HG02759 (cell line): ENCODE results near the gene TEP1.
"Not testable (repeated sequence)": the region's sequence is repeated elsewhere in the genome, so short reads cannot be mapped to it uniquely, and the experiment has no call there.

Source experiments
- ATAC-seq: cut with Tn5 transposase; IDR thresholded peaks from one replicate; pipeline ENCODE4 v1.9.1; 2021; ENCODE audit warnings: mild to moderate bottlenecking, moderate library complexity; ENCODE audit not compliant: unreplicated experiment

Gene TEP1

DNA sequence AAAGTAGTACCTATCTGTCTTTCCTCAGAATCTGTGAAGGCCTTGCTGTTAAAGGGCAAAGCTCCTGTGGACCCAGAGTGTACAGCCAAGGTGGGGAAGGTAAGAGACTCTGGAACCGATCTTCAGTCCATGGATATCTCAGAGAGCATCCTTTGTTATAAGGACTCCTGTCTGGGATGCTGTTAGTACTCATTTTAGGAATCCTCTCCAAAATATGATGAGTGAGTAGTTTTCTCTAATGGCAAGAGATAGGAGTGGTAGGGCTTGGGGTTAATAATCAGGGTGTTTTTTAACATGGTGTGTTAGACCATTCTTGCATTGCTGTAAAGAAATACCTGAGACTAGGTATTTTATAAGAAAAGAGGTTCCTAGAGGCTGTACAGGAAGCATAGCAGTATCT is 67.9 kb downstream of the TEP1 start:
- ATAC-seq = no peak

DNA sequence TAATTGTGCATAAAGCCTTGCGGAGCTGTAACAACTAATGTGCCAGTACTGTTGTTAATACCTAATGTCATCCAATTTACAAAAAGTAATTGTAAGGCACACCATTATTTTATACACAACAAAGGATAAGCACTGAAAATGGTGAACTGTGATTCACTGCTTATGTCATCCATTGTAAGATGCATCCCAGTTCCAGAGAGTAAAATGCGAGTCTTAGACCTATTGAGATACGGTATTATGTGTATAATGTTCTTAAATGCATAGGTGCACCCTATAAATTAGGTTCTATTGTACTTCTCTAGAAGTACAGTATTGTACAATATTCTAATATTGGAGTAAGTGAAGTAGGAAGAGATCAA is 69.5 kb downstream of the TEP1 start:
- ATAC-seq = no peak

- peak; percentile 93 for ATAC-seq
Measured at GRCh38 chr14:20343092-20343861, 70.0 kb downstream of the TEP1 start, which contains the start of gene PARP2. Gene PARP2, plus strand, starts transcription at chr14:20343635. Its CDS starts 7 bp downstream, at chr14:20343642.

GRCh38 chr14:20341646-20342045 is 71.7 kb downstream of the TEP1 start:
- no peak for ATAC-seq

GRCh38 chr14:20341032-20341431 is 72.3 kb downstream of the TEP1 start:
- not testable (repeated sequence) for ATAC-seq

GRCh38 chr14:20334017-20334416 is 79.3 kb downstream of the TEP1 start:
- ATAC-seq = no peak

GRCh38 chr14:20333494-20333841 is 79.8 kb downstream of the TEP1 start:
- no peak for ATAC-seq

DNA sequence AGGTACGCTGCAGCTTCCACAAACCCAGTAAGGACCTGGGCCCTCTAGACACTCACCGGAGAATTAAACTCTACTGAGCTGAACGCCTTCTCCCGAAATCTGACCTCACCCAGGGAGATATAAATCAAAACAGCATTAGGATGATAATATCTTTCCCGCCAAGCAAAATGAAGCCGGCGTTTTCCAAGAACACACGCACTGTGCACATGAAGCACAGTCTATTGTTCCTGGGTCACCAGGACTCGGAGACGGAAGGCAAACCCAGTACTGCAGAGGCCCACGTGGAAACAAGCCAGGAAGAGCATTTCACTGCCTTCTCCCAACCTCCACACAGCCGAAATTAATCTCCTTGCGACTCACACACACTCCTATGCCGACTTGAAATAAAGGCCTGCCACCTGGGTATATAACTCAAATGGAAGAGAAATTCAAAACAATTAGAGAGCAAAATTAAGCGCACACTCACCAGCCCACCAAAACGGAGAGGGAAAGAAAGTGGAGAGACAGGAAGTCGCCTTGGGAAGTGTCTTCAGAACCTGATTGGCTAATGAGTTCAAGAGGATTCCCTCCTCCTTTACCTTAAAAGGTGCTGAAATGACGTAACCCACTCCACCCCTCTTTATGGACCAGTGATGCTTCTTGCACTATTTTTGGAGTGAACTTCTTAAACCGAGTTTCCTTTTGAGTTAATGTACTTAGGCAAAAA is 80.4 kb downstream of the TEP1 start, which contains the start of gene CCNB1IP1:
Gene CCNB1IP1, minus strand, starts transcription at position 492 of the 706 bp plus-strand sequence. CDS start 16,756 bp downstream, outside the sequence.
- ATAC-seq = peak; percentile 98

GRCh38 chr14:20332431-20332787 is 80.9 kb downstream of the TEP1 start:
- ATAC-seq = no peak

GRCh38 chr14:20331053-20331613 is 82.2 kb downstream of the TEP1 start:
- no peak for ATAC-seq

- ATAC-seq = no peak
Measured at GRCh38 chr14:20329355-20329754, 83.9 kb downstream of the TEP1 start.

DNA sequence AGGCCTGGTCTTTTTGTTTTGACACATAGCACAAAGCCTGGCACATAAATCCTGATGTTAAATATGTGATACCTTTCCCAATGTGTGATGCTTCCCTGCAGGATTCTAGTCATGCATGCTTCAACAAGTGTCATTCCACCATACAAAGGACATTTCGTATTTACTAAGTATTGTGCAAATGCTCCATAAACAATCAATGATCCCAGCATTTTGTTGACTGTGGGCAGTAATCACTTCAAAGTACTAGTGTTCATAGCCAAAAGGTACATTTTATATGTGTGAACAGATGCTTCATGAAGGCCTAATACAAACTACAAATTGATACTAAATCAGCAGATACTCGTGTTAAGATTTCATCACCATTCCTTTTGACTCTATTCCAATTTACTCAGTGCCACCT is 84.6 kb downstream of the TEP1 start:
- ATAC-seq = no peak

DNA sequence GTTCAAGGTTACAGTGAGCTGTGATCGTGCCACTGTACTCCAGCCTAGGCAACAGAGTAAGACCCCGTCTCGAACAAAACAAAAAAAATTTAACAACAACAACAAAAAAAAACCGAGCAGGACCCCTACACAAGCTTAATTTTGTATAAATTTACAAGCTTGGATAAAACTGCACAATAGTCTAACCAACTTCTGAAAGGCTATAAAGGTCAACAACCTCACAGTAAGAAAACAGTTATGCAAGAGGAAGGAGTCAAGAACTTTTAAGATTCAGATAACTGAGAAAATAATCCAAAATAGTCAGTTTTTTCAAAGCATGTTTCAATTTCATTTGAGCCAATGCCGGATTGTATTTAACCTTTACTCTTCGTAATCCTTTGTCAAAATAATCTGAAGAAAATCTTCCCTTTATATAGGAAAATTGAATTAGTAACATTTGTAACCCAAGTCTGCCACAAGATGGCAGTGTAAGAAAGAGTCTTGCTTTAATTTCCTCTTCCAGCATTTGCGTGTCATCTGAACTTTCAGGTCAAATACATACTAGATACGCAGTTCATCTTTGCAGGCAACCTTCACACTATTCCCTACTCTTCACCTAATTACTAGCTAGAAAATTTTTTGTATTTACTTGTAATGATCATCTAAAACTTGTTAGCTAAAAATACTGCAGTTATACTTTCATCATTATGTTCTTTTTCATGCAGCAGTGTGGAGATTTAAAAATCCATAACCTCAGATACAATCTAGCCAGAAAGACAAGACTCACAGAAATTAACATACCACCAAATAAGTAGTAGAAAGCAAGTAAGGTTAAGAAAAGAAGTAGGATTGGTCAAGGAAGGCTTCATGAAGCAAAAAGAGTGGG is 86.1 kb downstream of the TEP1 start:
- peak; percentile 57 for ATAC-seq

GRCh38 chr14:20317720-20318119 is 95.6 kb downstream of the TEP1 start:
- no peak for ATAC-seq
